SK-N-SH treated with all-trans-retinoic acid at 6 μM for 48 hours (cell line): ENCODE results near the gene MED27.

Experiments
- ZFP30 ChIP-seq: fragments of 450-650 bp; formaldehyde crosslinking; IDR thresholded peaks from 2 replicates; pipeline ENCODE4 v1.5.0; 2022; ENCODE audit warnings: mild to moderate bottlenecking, moderate library complexity
- ZNF8 ChIP-seq: fragments of 450-650 bp; formaldehyde crosslinking; IDR thresholded peaks from 2 replicates; pipeline ENCODE4 v1.5.0; 2020; ENCODE audit warnings: mild to moderate bottlenecking, moderate library complexity
- TF ChIP-seq, protein P1 (sequence below): fragments of 250-450 bp; sonication (Bioruptor Pico); IDR thresholded peaks from 2 replicates; pipeline ENCODE4 v1.8.0; 2020; ENCODE audit warnings: mild to moderate bottlenecking, moderate library complexity, borderline replicate concordance

DNA sequence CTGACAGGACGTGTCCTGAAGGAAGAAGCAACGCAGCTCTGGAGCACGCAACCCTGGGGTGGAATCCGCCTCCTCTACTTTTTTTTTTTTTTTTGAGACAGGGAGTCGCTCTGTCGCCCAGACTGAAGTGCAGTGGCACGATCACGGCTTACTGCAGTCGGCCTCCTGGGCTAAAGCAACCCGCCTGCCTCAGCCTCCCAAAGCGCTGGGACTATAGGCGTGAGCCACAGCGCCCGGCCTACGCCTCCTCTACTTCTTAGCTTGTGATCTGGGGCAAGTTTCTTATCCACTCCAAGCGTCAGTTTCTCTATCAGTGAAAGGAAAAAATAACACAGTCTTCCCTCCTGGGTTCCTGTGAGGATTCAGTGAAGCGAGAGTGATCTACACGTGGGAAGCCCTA, 243.6 kb downstream of the MED27 start:
- TF ChIP-seq ZFP30 (no peak), ZNF8 (no peak)
- TF ChIP-seq, protein P1, sequence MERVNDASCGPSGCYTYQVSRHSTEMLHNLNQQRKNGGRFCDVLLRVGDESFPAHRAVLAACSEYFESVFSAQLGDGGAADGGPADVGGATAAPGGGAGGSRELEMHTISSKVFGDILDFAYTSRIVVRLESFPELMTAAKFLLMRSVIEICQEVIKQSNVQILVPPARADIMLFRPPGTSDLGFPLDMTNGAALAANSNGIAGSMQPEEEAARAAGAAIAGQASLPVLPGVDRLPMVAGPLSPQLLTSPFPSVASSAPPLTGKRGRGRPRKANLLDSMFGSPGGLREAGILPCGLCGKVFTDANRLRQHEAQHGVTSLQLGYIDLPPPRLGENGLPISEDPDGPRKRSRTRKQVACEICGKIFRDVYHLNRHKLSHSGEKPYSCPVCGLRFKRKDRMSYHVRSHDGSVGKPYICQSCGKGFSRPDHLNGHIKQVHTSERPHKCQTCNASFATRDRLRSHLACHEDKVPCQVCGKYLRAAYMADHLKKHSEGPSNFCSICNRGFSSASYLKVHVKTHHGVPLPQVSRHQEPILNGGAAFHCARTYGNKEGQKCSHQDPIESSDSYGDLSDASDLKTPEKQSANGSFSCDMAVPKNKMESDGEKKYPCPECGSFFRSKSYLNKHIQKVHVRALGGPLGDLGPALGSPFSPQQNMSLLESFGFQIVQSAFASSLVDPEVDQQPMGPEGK (CRISPR knock-in tag), result no peak
